Skeletal muscle tissue (tissue), 4 donors: Measurements from ENCODE around the gene EPHX1. TPM values are rescaled to one million over a fixed set of nuclear protein-coding genes. Genes with fewer than 3 reads are reported as not detected.
"Not testable (repeated sequence)": the region's sequence is repeated elsewhere in the genome, so short reads cannot be mapped to it uniquely, and the experiment has no call there.

Experiments used
- H3K27ac ChIP-seq: one replicate; pipeline ENCODE4 v1.7.0; 2013; ENCODE audit warnings: mild to moderate bottlenecking, low read depth, low read length, inconsistent platforms
- H3K27me3 ChIP-seq, 3 donors: one replicate each; pipeline ENCODE4 v1.7.0; 2013; ENCODE audit warnings: low read length in 3 of 3; ENCODE audit not compliant: control insufficient read depth in 3 of 3, insufficient read depth in 3 of 3
- H3K36me3 ChIP-seq, 3 donors: one replicate each; pipeline ENCODE4 v1.7.0; 2013; ENCODE audit warnings: low read length in 3 of 3; ENCODE audit not compliant: control insufficient read depth in 3 of 3, insufficient read depth in 3 of 3
- H3K4me1 ChIP-seq, 3 donors: one replicate each; pipeline ENCODE4 v1.7.0; 2013; ENCODE audit warnings: low read length in 3 of 3, mild to moderate bottlenecking in 3 of 3; ENCODE audit not compliant: control insufficient read depth in 3 of 3, insufficient read depth in 3 of 3
- H3K4me3 ChIP-seq, 3 donors: one replicate each; pipeline ENCODE4 v1.7.0; 2013; ENCODE audit warnings: low read length in 3 of 3
- H3K9ac ChIP-seq, 3 donors: one replicate each; pipeline ENCODE4 v1.7.0; 2013; ENCODE audit warnings: low read length in 3 of 3, mild to moderate bottlenecking in 3 of 3, moderate library complexity in 2 of 3, low read depth in 1 of 3
- H3K9me3 ChIP-seq, 3 donors: one replicate each; pipeline ENCODE4 v1.7.0; 2013; ENCODE audit warnings: low read length in 3 of 3; ENCODE audit not compliant: control insufficient read depth in 3 of 3
- total RNA-seq: library from RNA; depleted of rRNA; stranded (reverse); fragments of >200 nt; gene quantifications from one replicate; pipeline ENCODE4 v1.2.3, GENCODE V29; 2014
- donor health status: Osteomylitis.

Gene EPHX1
- total RNA-seq, 1 donor from 2014 or later = 13.0 TPM

DNA sequence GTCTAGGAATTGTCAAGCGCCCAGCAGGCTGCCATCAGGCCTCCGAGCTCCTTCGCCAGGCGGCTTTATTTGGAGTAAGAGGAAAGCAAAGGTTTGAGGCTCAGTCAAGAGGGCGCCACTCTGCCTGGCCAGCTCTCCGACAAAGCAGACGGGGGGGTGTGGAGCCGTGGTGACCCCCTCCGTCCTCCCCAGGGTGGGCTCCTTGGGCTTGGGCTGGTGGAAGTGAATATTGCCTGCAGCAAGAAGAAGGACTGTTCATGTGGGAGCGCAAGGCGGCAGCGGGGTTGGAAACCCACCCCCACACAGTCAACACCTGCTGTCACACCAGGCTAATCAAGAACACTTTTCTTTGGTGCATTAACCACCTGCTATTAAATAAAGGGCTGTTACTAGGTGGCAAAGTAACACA, 14.6 kb downstream of the EPHX1 start:
- H3K27ac ChIP-seq = no peak overlapping the region
- H3K36me3 ChIP-seq = peaks cover 9 to 14% (median 13%) of the 10 kb centered on the region in 3 donors
- no peaks in the 10 kb centered on the region for H3K9me3 ChIP-seq
- H3K4me1 ChIP-seq = peaks cover 36 to 61% (median 45%) of the 10 kb centered on the region in 3 donors
- H3K4me3 ChIP-seq = no peak overlapping the region
- no peaks in the 10 kb centered on the region for H3K27me3 ChIP-seq
- H3K9ac ChIP-seq = peak overlapping the region in 1 of 3 donors; percentile 27

DNA sequence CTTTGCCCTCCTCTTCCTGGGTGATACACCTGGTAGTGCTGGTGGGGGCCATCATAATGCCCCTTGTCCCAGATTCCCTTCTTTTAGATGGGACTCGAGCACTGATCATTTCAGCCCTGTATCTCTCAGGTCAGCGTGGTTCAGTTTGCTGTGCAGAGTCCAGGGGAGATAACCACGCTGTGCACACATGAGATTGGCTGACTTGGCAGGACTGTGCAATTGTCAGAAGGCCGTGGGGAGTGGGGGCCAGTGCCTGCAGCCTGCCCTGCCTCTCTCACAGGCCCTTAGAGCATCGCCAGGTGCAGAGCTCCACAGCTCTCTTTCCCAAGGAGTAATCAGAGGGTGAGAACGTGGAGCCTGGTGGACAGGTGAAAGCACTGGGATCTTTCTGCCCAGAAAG, 15.2 kb downstream of the EPHX1 start:
- Histone ChIP-seq H3K4me3 (peak overlapping the region in 1 of 3 donors; percentile 9), H3K9me3 (no peaks in the 10 kb centered on the region), H3K9ac (peak overlapping the region in 2 of 3 donors; percentile 46 to 50), H3K27ac (no peak overlapping the region), H3K27me3 (no peaks in the 10 kb centered on the region), H3K36me3 (peaks cover 9 to 17% (median 14%) of the 10 kb centered on the region in 3 donors), H3K4me1 (peaks cover 32 to 56% (median 40%) of the 10 kb centered on the region in 3 donors)

DNA sequence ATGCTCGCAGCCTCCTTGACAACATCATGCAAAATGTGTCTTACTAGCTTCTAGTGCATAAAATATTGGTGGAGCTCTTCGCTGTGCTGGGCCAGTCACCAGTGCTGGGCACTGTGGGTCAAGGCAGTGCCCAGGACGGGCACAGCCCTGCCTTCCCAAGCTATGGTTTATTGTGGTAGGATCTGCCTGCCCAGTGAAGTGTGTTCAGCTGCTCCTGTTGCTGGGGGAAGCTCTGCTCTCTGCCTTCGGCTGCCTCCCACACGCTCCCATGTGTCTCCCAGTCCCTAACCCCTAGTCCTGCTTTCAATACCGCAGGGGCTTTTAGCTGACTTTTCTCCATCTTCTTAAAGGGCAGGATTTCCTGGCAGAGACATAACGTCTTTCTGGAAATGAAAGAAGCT, 15.7 kb downstream of the EPHX1 start:
- Histone ChIP-seq H3K27ac (no peak overlapping the region), H3K36me3 (peaks cover 9 to 21% (median 14%) of the 10 kb centered on the region in 3 donors), H3K4me3 (peak overlapping the region in 1 of 3 donors; percentile 43), H3K9me3 (no peaks in the 10 kb centered on the region), H3K27me3 (no peaks in the 10 kb centered on the region), H3K4me1 (peaks cover 32 to 55% (median 40%) of the 10 kb centered on the region in 3 donors), H3K9ac (peak overlapping the region in 2 of 3 donors; percentile 33 to 46)

DNA sequence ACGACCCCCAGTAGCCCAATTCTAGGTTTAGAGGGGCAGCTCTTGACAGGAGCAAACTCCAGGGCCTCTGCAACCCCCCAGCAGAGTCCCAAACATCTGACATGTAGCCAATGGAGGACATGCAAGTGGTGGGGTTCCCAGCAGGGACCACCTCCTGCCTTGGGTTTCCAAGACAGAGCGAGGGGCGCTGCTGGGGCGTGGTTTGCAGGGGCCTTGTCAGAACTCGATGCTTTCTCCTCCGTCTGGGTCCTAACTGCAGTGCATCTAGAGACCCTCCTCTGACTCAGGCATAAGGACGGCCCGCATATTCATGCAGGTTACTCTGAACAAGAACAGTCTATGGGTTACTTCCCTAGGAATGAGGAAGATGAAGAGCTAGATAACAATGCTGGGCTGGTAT, 17.2 kb downstream of the EPHX1 start:
- Histone ChIP-seq H3K9me3 (no peaks in the 10 kb centered on the region), H3K9ac (no peak overlapping the region), H3K27me3 (no peaks in the 10 kb centered on the region), H3K27ac (no peak overlapping the region), H3K36me3 (peaks cover 16 to 36% (median 24%) of the 10 kb centered on the region in 3 donors), H3K4me3 (no peak overlapping the region), H3K4me1 (peaks cover 32 to 49% (median 40%) of the 10 kb centered on the region in 3 donors)

DNA sequence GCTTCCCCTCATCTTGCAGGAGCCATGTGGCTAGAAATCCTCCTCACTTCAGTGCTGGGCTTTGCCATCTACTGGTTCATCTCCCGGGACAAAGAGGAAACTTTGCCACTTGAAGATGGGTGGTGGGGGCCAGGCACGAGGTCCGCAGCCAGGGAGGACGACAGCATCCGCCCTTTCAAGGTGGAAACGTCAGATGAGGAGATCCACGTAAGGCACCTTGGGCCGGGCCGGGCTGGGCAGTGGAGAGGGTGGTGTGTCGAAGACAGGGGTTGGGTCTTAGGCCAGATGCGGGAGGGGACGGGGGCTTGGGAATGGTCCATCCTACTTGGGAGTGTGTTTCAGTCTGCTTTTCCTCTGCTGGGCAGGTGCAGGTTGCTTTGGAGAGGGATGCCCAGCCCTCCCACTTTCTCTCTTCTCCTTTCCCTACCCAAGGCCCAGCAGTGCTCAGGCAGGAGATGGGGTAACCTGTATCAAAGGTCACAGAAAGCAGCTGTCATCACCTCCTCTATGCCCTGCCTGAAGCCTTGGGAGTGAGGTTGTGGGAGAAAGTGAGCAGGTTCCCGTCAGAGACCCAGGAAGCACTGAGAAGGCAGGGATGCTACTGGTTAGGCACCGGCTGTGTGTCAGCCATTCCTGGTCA, 18.9 kb downstream of the EPHX1 start:
- Histone ChIP-seq H3K27ac (no peak overlapping the region), H3K36me3 (peaks cover 25 to 44% (median 25%) of the 10 kb centered on the region in 3 donors), H3K4me3 (no peak overlapping the region), H3K4me1 (peaks cover 23 to 33% (median 32%) of the 10 kb centered on the region in 3 donors), H3K27me3 (no peaks in the 10 kb centered on the region), H3K9me3 (no peaks in the 10 kb centered on the region), H3K9ac (peak overlapping the region in 1 of 3 donors; percentile 8)

DNA sequence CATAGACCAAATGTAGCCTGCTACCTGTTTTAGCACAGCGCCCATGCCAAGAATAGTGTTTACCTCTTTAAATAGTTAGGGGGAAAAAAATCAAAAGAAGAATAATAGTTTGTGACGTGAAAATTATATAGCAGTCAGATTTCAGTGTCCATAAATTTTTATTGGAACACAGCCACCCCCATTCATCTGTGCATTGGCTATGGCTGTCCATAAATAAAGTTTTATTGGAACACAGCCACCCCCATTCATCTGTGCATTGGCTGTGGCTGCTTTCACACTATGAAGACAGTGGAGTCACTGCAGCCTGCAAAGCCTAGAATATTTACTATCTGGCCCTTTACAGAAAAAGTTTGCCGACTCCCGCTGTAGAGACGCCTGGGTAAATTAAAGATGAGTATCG, 20.9 kb downstream of the EPHX1 start:
- peaks cover 13 to 25% (median 23%) of the 10 kb centered on the region in 3 donors for H3K4me1 ChIP-seq
- no peak overlapping the region for H3K9ac ChIP-seq
- H3K27ac ChIP-seq = no peak overlapping the region
- no peak overlapping the region for H3K4me3 ChIP-seq
- no peaks in the 10 kb centered on the region for H3K27me3 ChIP-seq
- peaks cover 24 to 46% (median 28%) of the 10 kb centered on the region in 3 donors for H3K36me3 ChIP-seq
- H3K9me3 ChIP-seq = no peaks in the 10 kb centered on the region

DNA sequence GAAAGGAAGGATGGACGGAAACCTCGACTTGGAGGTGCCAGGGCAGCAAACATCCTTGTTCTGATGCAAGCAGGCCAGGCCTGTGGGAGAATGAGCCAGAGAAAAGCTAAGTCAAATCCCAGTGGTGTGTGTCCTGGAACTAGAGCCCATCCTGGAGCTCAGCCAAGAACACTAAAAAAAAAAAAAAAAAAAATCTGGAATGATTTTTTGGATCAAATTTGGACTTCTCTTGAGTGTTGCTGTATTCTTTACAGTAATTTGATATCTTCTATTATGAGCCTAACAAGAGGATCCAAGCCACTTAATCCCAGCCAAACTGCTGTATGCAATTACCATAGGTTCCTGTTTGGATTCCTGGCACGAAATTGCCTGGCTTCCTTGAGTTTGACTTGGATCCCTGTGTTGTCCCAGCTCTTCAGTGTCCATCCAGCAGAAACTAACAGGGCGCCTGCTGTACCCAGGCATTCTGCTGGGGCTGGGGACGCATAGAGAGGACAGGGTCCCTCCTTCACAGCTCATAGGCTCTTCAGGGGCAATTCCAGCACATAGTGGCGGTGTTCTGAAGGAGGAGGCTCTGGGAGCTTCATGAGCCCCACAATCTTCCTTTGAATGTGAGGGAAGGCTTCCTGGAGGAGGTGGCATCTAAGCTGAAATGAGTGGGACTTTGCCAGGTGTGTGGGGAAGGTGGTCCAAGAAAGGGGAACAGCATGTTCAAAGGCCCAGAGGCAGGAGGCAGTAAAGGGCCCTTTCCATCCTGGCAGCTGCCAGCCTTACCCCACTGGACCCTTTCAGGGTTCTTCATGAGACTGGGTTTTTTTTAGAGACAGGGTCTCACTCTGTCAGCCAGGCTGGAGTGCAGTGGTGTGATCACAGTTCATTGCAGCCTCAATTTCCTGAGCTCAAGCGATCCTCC, 24.7 kb downstream of the EPHX1 start:
- peaks cover 32 to 64% (median 34%) of the 10 kb centered on the region in 3 donors for H3K36me3 ChIP-seq
- H3K4me3 ChIP-seq = no peak overlapping the region
- H3K9me3 ChIP-seq = no peaks in the 10 kb centered on the region
- H3K9ac ChIP-seq = no peak overlapping the region
- H3K27ac ChIP-seq = peak overlapping the region; percentile 64
- peaks cover 8 to 17% (median 10%) of the 10 kb centered on the region in 3 donors for H3K4me1 ChIP-seq
- no peaks in the 10 kb centered on the region for H3K27me3 ChIP-seq

DNA sequence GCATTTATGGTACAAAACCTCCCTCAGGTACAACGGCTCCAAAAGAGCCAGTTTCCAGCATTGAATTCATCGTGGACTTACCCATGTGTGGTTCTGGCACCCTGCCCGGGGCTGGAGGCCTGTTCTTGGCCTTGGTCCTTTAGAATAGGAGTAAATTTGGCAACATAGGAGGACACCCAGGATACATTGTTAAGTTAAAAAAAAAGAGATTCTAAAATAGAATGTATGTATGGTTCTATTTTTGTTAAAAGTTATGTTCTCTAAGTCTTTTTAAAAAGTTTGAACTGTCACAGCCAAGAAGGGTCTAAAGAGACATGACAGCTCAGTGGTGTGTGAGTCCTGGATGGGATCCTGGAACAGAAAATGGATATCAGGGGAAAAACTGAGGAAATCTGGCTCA, 25.9 kb downstream of the EPHX1 start:
- Histone ChIP-seq H3K9ac (peak overlapping the region in 1 of 3 donors; percentile 43), H3K27me3 (no peaks in the 10 kb centered on the region), H3K27ac (no peak overlapping the region), H3K4me3 (no peak overlapping the region), H3K36me3 (peaks cover 40 to 65% (median 45%) of the 10 kb centered on the region in 3 donors), H3K9me3 (no peaks in the 10 kb centered on the region), H3K4me1 (peaks cover 8 to 17% (median 10%) of the 10 kb centered on the region in 3 donors)

DNA sequence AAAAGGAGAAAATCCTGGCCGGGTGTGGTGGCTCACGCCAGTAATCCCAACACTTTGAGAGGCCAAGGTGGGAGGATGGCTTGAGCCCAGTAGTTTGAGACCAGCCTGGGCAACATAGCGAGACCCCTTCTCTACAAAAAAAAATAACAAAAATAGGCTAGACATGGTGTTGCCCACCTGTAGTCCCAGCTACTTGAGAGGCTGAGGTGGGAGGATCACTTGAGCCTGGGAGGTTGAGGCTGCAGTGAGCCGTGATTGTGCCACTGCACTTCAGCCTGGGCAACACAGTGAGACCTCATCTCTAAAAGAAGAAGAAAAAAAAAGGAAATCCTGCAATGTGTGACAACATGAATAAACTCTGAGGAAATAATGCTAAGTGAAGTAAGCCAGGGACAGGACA, 26.4 kb downstream of the EPHX1 start:
- H3K9me3 ChIP-seq, H3K27ac ChIP-seq, H3K9ac ChIP-seq, H3K27me3 ChIP-seq, H3K4me3 ChIP-seq: not testable (repeated sequence)
- Histone ChIP-seq H3K4me1 (peaks cover 8 to 17% (median 10%) of the 10 kb centered on the region in 3 donors), H3K36me3 (peaks cover 37 to 63% (median 48%) of the 10 kb centered on the region in 3 donors)

DNA sequence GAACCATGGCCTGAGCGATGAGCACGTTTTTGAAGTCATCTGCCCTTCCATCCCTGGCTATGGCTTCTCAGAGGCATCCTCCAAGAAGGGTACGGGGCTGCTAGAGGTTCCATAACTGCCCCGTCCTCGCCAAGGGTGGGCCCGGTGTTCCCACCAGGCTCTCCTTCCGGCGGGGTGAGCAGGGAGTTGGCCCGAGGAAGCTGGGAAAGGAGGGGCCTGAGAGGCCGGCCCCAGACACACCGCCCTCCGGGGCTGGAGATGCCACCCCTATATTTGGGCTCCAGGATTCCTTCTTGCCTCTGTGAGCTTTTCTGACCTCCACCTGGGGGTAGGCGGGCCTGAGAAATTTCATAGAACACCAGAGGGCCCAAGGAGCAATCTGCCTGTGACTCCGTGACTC, 28.9 kb downstream of the EPHX1 start:
- H3K9me3 ChIP-seq = no peaks in the 10 kb centered on the region
- no peaks in the 10 kb centered on the region for H3K27me3 ChIP-seq
- no peak overlapping the region for H3K9ac ChIP-seq
- H3K4me1 ChIP-seq = peaks cover 8 to 17% (median 10%) of the 10 kb centered on the region in 3 donors
- H3K4me3 ChIP-seq = no peak overlapping the region
- H3K27ac ChIP-seq = no peak overlapping the region
- H3K36me3 ChIP-seq = peaks cover 43 to 65% (median 46%) of the 10 kb centered on the region in 3 donors
